IMR-90 (cell line): ENCODE measurements around the gene C2CD4C. TPM values are rescaled to one million over a fixed set of nuclear protein-coding genes. Genes with fewer than 3 reads are reported as not detected.

Source experiments
- ATAC-seq: fragments of 200-7000 bp; cut with Tn5 transposase; 2 replicates; pipeline ENCODE4 v1.9.1; 2020; ENCODE audit warnings: low read depth, mild to moderate bottlenecking, moderate library complexity
- BruUV-seq: library from RNA; stranded (reverse); fragments of 400-500 nt; replicated peaks from 2 replicates; lab custom pipeline; 2021; lab: Mats Ljungman, UMichigan
- CTCF ChIA-PET: fragments of 300-600 bp; formaldehyde crosslinking; extraction: SDS; loops from one replicate; lab custom pipeline; 2021; ENCODE audit warnings: antibody characterized with exemption; lab: Yijun Ruan, JAX
- POLR2A ChIA-PET: fragments of 300-600 bp; sonication (Branson Sonifier 250); formaldehyde crosslinking; loops from one replicate; lab custom pipeline; 2022; ENCODE audit warnings: antibody characterized with exemption; ENCODE audit not compliant: unreplicated experiment; lab: Charles Lee
- DNase-seq: peaks from one replicate; pipeline ENCODE4 v3.0.0; 2013
- H2AFZ ChIP-seq: replicated peaks from 2 replicates; pipeline ENCODE3; 2013; ENCODE audit warnings: low read length, mild to moderate bottlenecking; ENCODE audit not compliant: poor library complexity
- H2AK5ac ChIP-seq: 2 replicates; pipeline ENCODE4 v1.6.1; 2013; ENCODE audit warnings: low read depth, low read length, inconsistent platforms
- H2AK9ac ChIP-seq: replicated peaks from 2 replicates; pipeline ENCODE3; 2013; ENCODE audit warnings: mild to moderate bottlenecking, low read depth, low read length, moderate library complexity; ENCODE audit not compliant: poor library complexity
- H2BK120ac ChIP-seq: 2 replicates; pipeline ENCODE4 v1.6.1; 2013; ENCODE audit warnings: low read depth, low read length, inconsistent platforms
- H2BK15ac ChIP-seq: 3 replicates; pipeline ENCODE4 v1.6.1; 2013; ENCODE audit warnings: low read depth, low read length, inconsistent platforms
- H2BK20ac ChIP-seq: 2 replicates; pipeline ENCODE4 v1.6.1; 2013; ENCODE audit warnings: low read depth, mild to moderate bottlenecking, inconsistent platforms, low read length, moderate library complexity
- H2BK5ac ChIP-seq: 2 replicates; pipeline ENCODE4 v1.6.1; 2013; ENCODE audit warnings: mild to moderate bottlenecking, low read depth, low read length, inconsistent platforms; ENCODE audit not compliant: poor library complexity, severe bottlenecking
- H3K14ac ChIP-seq: replicated peaks from 2 replicates; pipeline ENCODE4 v1.6.1; 2013; ENCODE audit warnings: low read depth, low read length, inconsistent platforms
- H3K18ac ChIP-seq: 2 replicates; pipeline ENCODE4 v1.6.1; 2013; ENCODE audit warnings: low read depth, low read length, control low read depth
- H3K23ac ChIP-seq: 2 replicates; pipeline ENCODE4 v1.6.1; 2013; ENCODE audit warnings: low read depth, low read length, inconsistent platforms
- H3K27ac ChIP-seq: 2 replicates; pipeline ENCODE4 v1.5.1; 2013; ENCODE audit warnings: mild to moderate bottlenecking, control low read depth, low read length; ENCODE audit not compliant: insufficient read depth
- H3K27me3 ChIP-seq: 2 replicates; pipeline ENCODE4 v1.6.1; 2013; ENCODE audit warnings: low read length; ENCODE audit not compliant: control insufficient read depth, insufficient read depth
- H3K36me3 ChIP-seq: 2 replicates; pipeline ENCODE4 v1.6.1; 2013; ENCODE audit warnings: low read length, mixed read lengths; ENCODE audit not compliant: control insufficient read depth, insufficient read depth
- H3K4ac ChIP-seq: 2 replicates; pipeline ENCODE4 v1.6.1; 2013; ENCODE audit warnings: low read depth, low read length, inconsistent platforms
- H3K4me1 ChIP-seq: 2 replicates; pipeline ENCODE4 v1.6.1; 2013; ENCODE audit warnings: low read length, mixed read lengths; ENCODE audit not compliant: control insufficient read depth, insufficient read depth
- H3K4me2 ChIP-seq: 2 replicates; pipeline ENCODE4 v1.6.1; 2013; ENCODE audit warnings: low read depth, mild to moderate bottlenecking, control low read depth, low read length, moderate library complexity
- H3K4me3 ChIP-seq: 2 replicates; pipeline ENCODE4 v1.5.1; 2013; ENCODE audit warnings: low read depth, mild to moderate bottlenecking, control low read depth, low read length, moderate library complexity; ENCODE audit not compliant: insufficient read depth
- H3K56ac ChIP-seq: 2 replicates; pipeline ENCODE4 v1.6.1; 2013; ENCODE audit warnings: low read length, inconsistent platforms; ENCODE audit not compliant: insufficient read depth; ENCODE audit errors: extremely low read depth
- H3K79me1 ChIP-seq, 2 experiments: 2 replicates each; pipeline ENCODE4 v1.6.1; 2013; ENCODE audit warnings: low read length in 2 of 2, inconsistent platforms in 1 of 2, low read depth in 1 of 2
- H3K9ac ChIP-seq: 2 replicates; pipeline ENCODE4 v1.6.1; 2013; ENCODE audit warnings: low read depth, low read length, control low read depth
- H3K9me1 ChIP-seq: 2 replicates; pipeline ENCODE4 v1.6.1; 2013; ENCODE audit warnings: low read length, inconsistent platforms; ENCODE audit not compliant: insufficient read depth
- H3K9me3 ChIP-seq: 2 replicates; pipeline ENCODE4 v1.6.1; 2013; ENCODE audit warnings: low read length; ENCODE audit not compliant: control insufficient read depth, insufficient read depth
- H4K20me1 ChIP-seq: 2 replicates; pipeline ENCODE4 v1.6.1; 2013; ENCODE audit warnings: low read length, inconsistent platforms; ENCODE audit not compliant: insufficient read depth
- H4K5ac ChIP-seq: 2 replicates; pipeline ENCODE4 v1.6.1; 2013; ENCODE audit warnings: mild to moderate bottlenecking, low read depth, low read length, control low read depth
- H4K8ac ChIP-seq, 2 experiments: 2 replicates each; pipeline ENCODE4 v1.6.1; 2013; ENCODE audit warnings: low read depth in 2 of 2, low read length in 2 of 2, control low read depth in 1 of 2, inconsistent platforms in 1 of 2
- H4K91ac ChIP-seq: 2 replicates; pipeline ENCODE4 v1.6.1; 2013; ENCODE audit warnings: low read depth, low read length, inconsistent platforms; ENCODE audit not compliant: insufficient read depth
- ELK1 ChIP-seq: fragments of 150-350 bp; IDR thresholded peaks from 2 replicates; pipeline ENCODE4 v1.6.1; 2016; ENCODE audit warnings: low read depth, mild to moderate bottlenecking, low read length, moderate library complexity, borderline replicate concordance
- NFE2L2 ChIP-seq: fragments of 150-350 bp; IDR thresholded peaks from 2 replicates; pipeline ENCODE4 v1.6.1; 2016; ENCODE audit warnings: low read depth, mild to moderate bottlenecking, low read length
- POLR2A ChIP-seq: IDR thresholded peaks from 2 replicates; pipeline ENCODE4 v1.6.1; 2012; ENCODE audit warnings: mild to moderate bottlenecking, low read depth, low read length
- RFX5 ChIP-seq: IDR thresholded peaks from 2 replicates; pipeline ENCODE4 v1.8.0; 2012; ENCODE audit warnings: low read depth, mild to moderate bottlenecking, low read length, moderate library complexity
- WGBS, 2 experiments: methylation state at CpG; one replicate each; pipeline versions ENCODE4 v1.1.5 to v1.1.7; 2013; ENCODE audit warnings: missing lambda C conversion rate in 2 of 2; ENCODE audit not compliant: insufficient read length in 1 of 2; ENCODE audit errors: extremely low coverage in 2 of 2; 5-methylcytosine and 5-hydroxymethylcytosine counted together
- dilution Hi-C: fragments of 300-500 bp; cut with HindIII; formaldehyde crosslinking; loops from one replicate; pipeline ENCODE4 v1.14.3; 2018; ENCODE audit warnings: low sequenced_read_pairs; ENCODE audit not compliant: unreplicated experiment
- in situ Hi-C: fragments of 300-500 bp; cut with MboI; formaldehyde crosslinking; loops from 3 replicates; pipeline ENCODE4 v1.14.3; 2019; ENCODE audit warnings: low sequenced_read_pairs, inconsistent platforms, mixed read lengths
- intact Hi-C: fragments of 100-400 bp; cut with micrococcal nuclease; formaldehyde crosslinking; loops from 2 replicates; pipeline ENCODE4 v1.10.0; 2022
- polyA plus RNA-seq, 3 experiments: library from polyadenylated mRNA; depleted of rRNA; stranded (reverse); fragments of >200 nt; gene quantifications; 2 replicates each; pipeline ENCODE4 v1.2.3, GENCODE V29; 2012; ENCODE audit warnings: low replicate concordance in 1 of 3
- total RNA-seq: library from RNA; depleted of rRNA; stranded (reverse); fragments of >200 nt; gene quantifications from 2 replicates; pipeline ENCODE4 v1.2.3, GENCODE V29; 2012

The C2CD4C gene
- total and polyA plus RNA-seq, 2 of the 4 experiments (the other 2 are of a cell fraction), result under 0.01 to 0.07 TPM

GRCh38 chr19:384799-385169, 24.2 kb downstream of the C2CD4C start:
- H4K8ac ChIP-seq, result no peak overlapping the region
- no peaks in the 10 kb centered on the region for H4K20me1 ChIP-seq
- H2BK15ac ChIP-seq, result no peak overlapping the region
- H3K79me1 ChIP-seq, result no peaks in the 10 kb centered on the region
- H2BK5ac ChIP-seq, result no peak overlapping the region
- no peak overlapping the region for H2BK120ac ChIP-seq
- H3K4ac ChIP-seq, result no peak overlapping the region
- H3K23ac ChIP-seq, result no peak overlapping the region
- no peak overlapping the region for H3K14ac ChIP-seq
- no peak overlapping the region for H4K91ac ChIP-seq
- no peak for TF ChIP-seq POLR2A
- no peak for TF ChIP-seq NFE2L2
- no peak for TF ChIP-seq ELK1
- no peak for TF ChIP-seq RFX5
- no peak overlapping the region for H4K5ac ChIP-seq
- in situ Hi-C loops, result no loop called here
- ATAC-seq (no peak), DNase-seq (no peak)
- intact Hi-C loops, result loop anchor here (5.0 kb wide), 1 partner anchor 123 kb away; the partner anchor contains the start of gene TPGS1
- no peak overlapping the region for H2AK9ac ChIP-seq
- H3K4me3 ChIP-seq, result no peak overlapping the region
- H3K18ac ChIP-seq, result no peak overlapping the region
- no peak overlapping the region for H2AFZ ChIP-seq
- no TSS peak for BruUV-seq
- CTCF ChIA-PET, result no interaction called here
- H2BK20ac ChIP-seq, result no peak overlapping the region
- no peak overlapping the region for H3K9ac ChIP-seq
- no peak overlapping the region for H3K4me2 ChIP-seq
- H3K36me3 ChIP-seq, result no peaks in the 10 kb centered on the region
- WGBS, 2 experiments, result 40% methylated on average over 2 of the region's 9 CpGs; no CpG with 5 or more reads in 1 of the 2 experiments
- H3K27ac ChIP-seq, result no peak overlapping the region
- H3K9me1 ChIP-seq, result no peaks in the 10 kb centered on the region
- no peak overlapping the region for H3K56ac ChIP-seq
- dilution Hi-C loops, result no loop called here
- peaks cover 2% of the 10 kb centered on the region; the same call in 1 of the 2 replicates for H3K4me1 ChIP-seq
- no peak overlapping the region for H2AK5ac ChIP-seq
- H3K9me3 ChIP-seq, result no peaks in the 10 kb centered on the region; the same call in 1 of the 2 replicates
- POLR2A ChIA-PET, result no interaction called here
- H3K27me3 ChIP-seq, result peaks cover 13% of the 10 kb centered on the region
